Measurements from ENCODE around the gene SMAD1.

SMAD1 gene

DNA sequence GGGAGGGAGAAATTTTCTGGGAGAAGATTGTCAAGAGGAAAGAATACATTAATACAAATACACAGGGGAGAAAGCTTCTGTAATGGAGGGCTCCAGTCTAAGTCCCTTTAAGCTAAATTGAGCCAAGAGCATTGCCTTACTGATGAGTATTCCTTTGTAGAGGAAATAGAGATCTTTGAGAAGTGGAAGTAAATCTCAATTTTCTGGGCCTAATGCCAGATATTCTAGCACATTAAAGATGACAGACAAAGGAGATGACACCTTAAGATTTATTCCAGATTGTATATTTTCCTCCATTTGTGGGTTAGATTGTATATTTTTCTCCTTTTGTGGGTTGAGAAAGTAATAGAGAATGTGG is 28.5 kb upstream of the SMAD1 start:
- Histone ChIP-seq H3K9me3 (ENCODE audit: control insufficient read depth in 1 of 2, low read length in 2 of 2) (no peaks in the 10 kb centered on the region), H3K27ac (ENCODE audit: low read length) (no peak overlapping the region), H3K27me3 (ENCODE audit: low read depth, low read length) (no peaks in the 10 kb centered on the region), H3K4me1 (ENCODE audit: control insufficient read depth in 1 of 2, insufficient read depth in 2 of 2, low read length in 2 of 2) (no peaks in the 10 kb centered on the region), H3K4me3 (ENCODE audit: low read depth in 1 of 2, low read length in 2 of 2) (no peak overlapping the region), H3K36me3 (ENCODE audit: control insufficient read depth in 1 of 2, insufficient read depth in 2 of 2, low read length in 2 of 2) (no peaks in the 10 kb centered on the region)

DNA sequence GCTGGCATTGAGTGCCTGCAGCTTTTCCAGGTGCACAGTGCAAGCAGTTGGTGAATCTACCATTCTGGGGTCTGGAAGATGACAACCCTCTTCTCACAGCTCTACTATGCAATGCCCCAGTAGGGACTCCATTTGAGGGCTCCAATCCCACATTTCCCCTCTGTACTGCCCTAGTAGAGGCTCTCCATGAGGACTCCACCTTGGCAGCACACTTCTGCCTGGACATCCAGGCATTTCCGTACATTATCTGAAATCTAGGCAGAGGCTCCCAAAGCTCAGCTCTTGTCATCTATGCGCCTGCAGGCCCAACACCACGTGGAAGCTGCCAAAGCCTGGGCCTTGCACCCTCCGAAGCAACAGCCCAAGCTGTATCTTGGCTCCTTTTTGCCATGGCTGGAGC is 8.4 kb upstream of the SMAD1 start:
- no peaks in the 10 kb centered on the region for H3K27me3 ChIP-seq (ENCODE audit: low read depth, low read length)
- no peak overlapping the region for H3K4me3 ChIP-seq (ENCODE audit: low read depth in 1 of 2, low read length in 2 of 2)
- H3K36me3 ChIP-seq (ENCODE audit: control insufficient read depth in 1 of 2, insufficient read depth in 2 of 2, low read length in 2 of 2), result no peaks in the 10 kb centered on the region
- no peak overlapping the region for H3K27ac ChIP-seq (ENCODE audit: low read length)
- H3K9me3 ChIP-seq (ENCODE audit: control insufficient read depth in 1 of 2, low read length in 2 of 2), result no peaks in the 10 kb centered on the region
- no peaks in the 10 kb centered on the region for H3K4me1 ChIP-seq (ENCODE audit: control insufficient read depth in 1 of 2, insufficient read depth in 2 of 2, low read length in 2 of 2)

- H3K36me3 ChIP-seq (ENCODE audit: control insufficient read depth in 1 of 2, insufficient read depth in 2 of 2, low read length in 2 of 2), result no peaks in the 10 kb centered on the region
- H3K27me3 ChIP-seq (ENCODE audit: low read depth, low read length), result no peaks in the 10 kb centered on the region
- H3K9me3 ChIP-seq (ENCODE audit: control insufficient read depth in 1 of 2, low read length in 2 of 2), result no peaks in the 10 kb centered on the region
- H3K4me1 ChIP-seq (ENCODE audit: control insufficient read depth in 1 of 2, insufficient read depth in 2 of 2, low read length in 2 of 2), result peaks cover 0 to 5% of the 10 kb centered on the region in 2 donors
- H3K4me3 ChIP-seq (ENCODE audit: low read depth in 1 of 2, low read length in 2 of 2), result no peak overlapping the region
- H3K27ac ChIP-seq (ENCODE audit: low read length), result no peak overlapping the region
Observed at GRCh38 chr4:145480257-145480656, 1.4 kb upstream of the SMAD1 start.

GRCh38 chr4:145481942-145482208 is 222 bp downstream of the SMAD1 start:
- no peaks in the 10 kb centered on the region for H3K27me3 ChIP-seq (ENCODE audit: low read depth, low read length)
- H3K9me3 ChIP-seq (ENCODE audit: control insufficient read depth in 1 of 2, low read length in 2 of 2), result no peaks in the 10 kb centered on the region
- peaks cover 0 to 5% of the 10 kb centered on the region in 2 donors for H3K4me1 ChIP-seq (ENCODE audit: control insufficient read depth in 1 of 2, insufficient read depth in 2 of 2, low read length in 2 of 2)
- H3K36me3 ChIP-seq (ENCODE audit: control insufficient read depth in 1 of 2, insufficient read depth in 2 of 2, low read length in 2 of 2), result no peaks in the 10 kb centered on the region
- H3K27ac ChIP-seq (ENCODE audit: low read length), result no peak overlapping the region
- H3K4me3 ChIP-seq (ENCODE audit: low read depth in 1 of 2, low read length in 2 of 2), result peak overlapping the region; percentile 62 to 88

GRCh38 chr4:145482209-145483037 is 770 bp downstream of the SMAD1 start:
- Histone ChIP-seq H3K36me3 (ENCODE audit: control insufficient read depth in 1 of 2, insufficient read depth in 2 of 2, low read length in 2 of 2) (no peaks in the 10 kb centered on the region), H3K9me3 (ENCODE audit: control insufficient read depth in 1 of 2, low read length in 2 of 2) (no peaks in the 10 kb centered on the region), H3K4me3 (ENCODE audit: low read depth in 1 of 2, low read length in 2 of 2) (peak overlapping the region; percentile 62 to 88), H3K27ac (ENCODE audit: low read length) (peak overlapping the region; percentile 89), H3K27me3 (ENCODE audit: low read depth, low read length) (no peaks in the 10 kb centered on the region), H3K4me1 (ENCODE audit: control insufficient read depth in 1 of 2, insufficient read depth in 2 of 2, low read length in 2 of 2) (peaks cover 0 to 5% of the 10 kb centered on the region in 2 donors)

DNA sequence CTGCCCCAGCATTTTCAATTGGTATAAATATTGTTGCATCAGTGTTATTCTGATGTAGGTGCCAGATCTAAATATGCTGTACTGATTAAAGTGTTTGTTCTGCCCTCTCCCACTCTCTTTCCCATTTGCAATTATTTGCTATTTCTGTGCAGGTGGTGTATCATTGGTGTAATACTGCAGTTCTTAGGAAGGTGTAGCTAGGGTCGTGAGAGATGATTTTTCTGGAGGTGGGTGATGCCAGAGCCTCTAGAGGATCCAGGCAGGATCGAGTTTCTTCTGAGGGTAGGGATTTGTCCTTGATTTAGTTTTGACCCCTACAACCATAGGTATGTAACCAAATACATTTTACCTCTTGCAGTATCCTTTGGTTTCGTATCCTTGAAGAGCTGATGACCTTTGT is 1.9 kb downstream of the SMAD1 start:
- Histone ChIP-seq H3K4me3 (ENCODE audit: low read depth in 1 of 2, low read length in 2 of 2) (peak overlapping the region; percentile 62 to 88), H3K36me3 (ENCODE audit: control insufficient read depth in 1 of 2, insufficient read depth in 2 of 2, low read length in 2 of 2) (no peaks in the 10 kb centered on the region), H3K9me3 (ENCODE audit: control insufficient read depth in 1 of 2, low read length in 2 of 2) (no peaks in the 10 kb centered on the region), H3K27me3 (ENCODE audit: low read depth, low read length) (no peaks in the 10 kb centered on the region), H3K27ac (ENCODE audit: low read length) (peak overlapping the region; percentile 89), H3K4me1 (ENCODE audit: control insufficient read depth in 1 of 2, insufficient read depth in 2 of 2, low read length in 2 of 2) (peaks cover 0 to 5% of the 10 kb centered on the region in 2 donors)

DNA sequence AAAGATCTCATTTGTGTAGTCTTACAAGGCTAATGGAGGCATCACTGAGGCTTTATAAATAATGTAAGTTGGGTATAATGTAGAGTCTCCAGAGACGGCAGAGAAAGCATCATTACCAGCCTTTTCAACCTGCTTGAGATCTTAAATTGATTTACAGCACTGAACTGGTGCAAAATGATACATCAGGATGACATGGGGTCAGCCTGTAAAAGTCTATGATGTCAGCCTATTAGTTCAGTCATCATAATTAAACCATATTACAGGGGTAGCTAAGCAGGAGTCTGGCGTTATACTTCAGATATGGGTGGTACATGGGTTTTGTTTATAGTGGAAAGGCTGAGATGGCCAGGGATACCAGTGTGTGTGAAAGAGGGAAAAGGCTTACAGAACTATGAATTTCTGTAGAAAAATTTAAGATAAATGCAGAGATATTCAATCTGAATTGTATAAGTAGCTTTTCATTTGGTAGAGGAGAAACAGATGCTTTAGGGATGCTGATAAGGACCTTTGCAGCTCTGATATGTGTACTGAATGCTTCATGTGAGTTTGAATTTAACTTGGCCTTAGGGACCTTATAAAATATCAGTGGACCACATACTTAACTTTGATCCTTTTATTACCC is 2.7 kb downstream of the SMAD1 start:
- no peaks in the 10 kb centered on the region for H3K36me3 ChIP-seq (ENCODE audit: control insufficient read depth in 1 of 2, insufficient read depth in 2 of 2, low read length in 2 of 2)
- H3K4me1 ChIP-seq (ENCODE audit: control insufficient read depth in 1 of 2, insufficient read depth in 2 of 2, low read length in 2 of 2), result peaks cover 0 to 5% of the 10 kb centered on the region in 2 donors
- H3K27ac ChIP-seq (ENCODE audit: low read length), result no peak overlapping the region
- peak overlapping the region in 1 of 2 donors; percentile 62 for H3K4me3 ChIP-seq (ENCODE audit: low read depth in 1 of 2, low read length in 2 of 2)
- H3K9me3 ChIP-seq (ENCODE audit: control insufficient read depth in 1 of 2, low read length in 2 of 2), result no peaks in the 10 kb centered on the region
- no peaks in the 10 kb centered on the region for H3K27me3 ChIP-seq (ENCODE audit: low read depth, low read length)

- peaks cover 0 to 5% of the 10 kb centered on the region in 2 donors for H3K4me1 ChIP-seq (ENCODE audit: control insufficient read depth in 1 of 2, insufficient read depth in 2 of 2, low read length in 2 of 2)
Observed at GRCh38 chr4:145485120-145485519, 3.5 kb downstream of the SMAD1 start.

DNA sequence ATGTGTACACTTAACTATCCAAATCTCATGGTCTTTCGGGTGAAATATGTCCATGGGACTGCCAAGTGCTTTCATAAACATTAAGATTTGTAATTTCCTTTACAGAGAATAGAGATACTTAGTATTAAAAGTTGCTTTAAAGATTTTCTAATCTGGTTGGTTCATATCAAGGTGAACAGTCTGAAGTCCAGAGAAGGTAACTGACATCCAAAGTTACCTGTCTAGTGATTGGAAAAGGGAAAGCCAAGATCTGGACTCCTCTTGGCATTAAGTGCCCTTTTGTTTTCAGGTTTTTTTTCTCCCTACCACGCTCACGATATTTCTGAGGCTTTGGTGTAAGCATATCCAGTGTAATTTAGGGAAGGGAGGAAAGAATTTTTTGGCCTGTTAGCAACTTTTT is 5.0 kb downstream of the SMAD1 start:
- Histone ChIP-seq H3K4me1 (ENCODE audit: control insufficient read depth in 1 of 2, insufficient read depth in 2 of 2, low read length in 2 of 2) (peaks cover 0 to 5% of the 10 kb centered on the region in 2 donors), H3K27me3 (ENCODE audit: low read depth, low read length) (no peaks in the 10 kb centered on the region), H3K9me3 (ENCODE audit: control insufficient read depth in 1 of 2, low read length in 2 of 2) (no peaks in the 10 kb centered on the region), H3K36me3 (ENCODE audit: control insufficient read depth in 1 of 2, insufficient read depth in 2 of 2, low read length in 2 of 2) (no peaks in the 10 kb centered on the region), H3K27ac (ENCODE audit: low read length) (no peak overlapping the region), H3K4me3 (ENCODE audit: low read depth in 1 of 2, low read length in 2 of 2) (no peak overlapping the region)

More at GRCh38 chr4:145485120-145485519, 3.5 kb downstream of the SMAD1 start:
- no peak overlapping the region for H3K4me3 ChIP-seq (ENCODE audit: low read depth in 1 of 2, low read length in 2 of 2)
- H3K9me3 ChIP-seq (ENCODE audit: control insufficient read depth in 1 of 2, low read length in 2 of 2), result no peaks in the 10 kb centered on the region
- H3K36me3 ChIP-seq (ENCODE audit: control insufficient read depth in 1 of 2, insufficient read depth in 2 of 2, low read length in 2 of 2), result no peaks in the 10 kb centered on the region
- no peak overlapping the region for H3K27ac ChIP-seq (ENCODE audit: low read length)
- no peaks in the 10 kb centered on the region for H3K27me3 ChIP-seq (ENCODE audit: low read depth, low read length)

DNA sequence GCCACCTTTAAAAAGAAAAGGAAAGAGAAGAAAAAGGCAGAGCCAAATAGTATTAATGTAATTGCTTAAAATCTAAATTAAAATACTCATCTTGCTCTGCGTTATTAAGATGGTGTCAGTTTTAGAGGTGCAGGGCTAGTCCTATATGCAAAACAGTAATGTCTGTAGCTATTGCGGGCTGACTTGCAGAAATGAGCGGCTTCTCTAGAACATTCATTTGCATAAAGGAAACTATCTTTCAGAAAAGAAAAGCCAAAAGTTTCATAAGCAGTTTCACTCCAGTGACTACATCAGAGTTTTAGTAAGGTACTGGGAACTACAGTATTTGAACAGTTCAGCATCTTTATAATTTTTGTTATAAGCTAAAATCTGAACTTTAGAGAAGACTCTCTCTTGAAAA is 6.0 kb downstream of the SMAD1 start:
- H3K27ac ChIP-seq (ENCODE audit: low read length), result no peak overlapping the region
- H3K36me3 ChIP-seq (ENCODE audit: control insufficient read depth in 1 of 2, insufficient read depth in 2 of 2, low read length in 2 of 2), result no peaks in the 10 kb centered on the region

GRCh38 chr4:145488310-145488709 is 6.7 kb downstream of the SMAD1 start:
- Histone ChIP-seq H3K4me1 (ENCODE audit: control insufficient read depth in 1 of 2, insufficient read depth in 2 of 2, low read length in 2 of 2) (peaks cover 4 to 5% of the 10 kb centered on the region in 2 donors), H3K4me3 (ENCODE audit: low read depth in 1 of 2, low read length in 2 of 2) (no peak overlapping the region), H3K9me3 (ENCODE audit: control insufficient read depth in 1 of 2, low read length in 2 of 2) (no peaks in the 10 kb centered on the region), H3K27me3 (ENCODE audit: low read depth, low read length) (no peaks in the 10 kb centered on the region), H3K36me3 (ENCODE audit: control insufficient read depth in 1 of 2, insufficient read depth in 2 of 2, low read length in 2 of 2) (no peaks in the 10 kb centered on the region), H3K27ac (ENCODE audit: low read length) (no peak overlapping the region)

More for the DNA sequence above, 6.0 kb downstream of the SMAD1 start:
- H3K9me3 ChIP-seq (ENCODE audit: control insufficient read depth in 1 of 2, low read length in 2 of 2), result no peaks in the 10 kb centered on the region
- H3K27me3 ChIP-seq (ENCODE audit: low read depth, low read length), result no peaks in the 10 kb centered on the region
- H3K4me3 ChIP-seq (ENCODE audit: low read depth in 1 of 2, low read length in 2 of 2), result no peak overlapping the region
- peaks cover 0 to 5% of the 10 kb centered on the region in 2 donors for H3K4me1 ChIP-seq (ENCODE audit: control insufficient read depth in 1 of 2, insufficient read depth in 2 of 2, low read length in 2 of 2)

Measured in muscle layer of duodenum (tissue), 2 donors.